HEK293 (cell line): Measurements from ENCODE around the gene MELTF.

Experiments used
- CTCF ChIA-PET: fragments of 350-600 bp; formaldehyde crosslinking; extraction: SDS; loops from one replicate; lab custom pipeline; 2021; ENCODE audit warnings: antibody characterized with exemption; lab: Yijun Ruan, JAX
- POLR2A ChIA-PET: fragments of 300-600 bp; formaldehyde crosslinking; extraction: SDS; loops from one replicate; lab custom pipeline; 2020; ENCODE audit warnings: antibody characterized with exemption, inconsistent platforms; lab: Yijun Ruan, JAX
- H3K27ac ChIP-seq: fragments of 200-500 bp; sonication (Bioruptor generic); 2 replicates; pipeline ENCODE4 v1.5.1; 2014; ENCODE audit warnings: low read depth, low read length, control low read depth, inconsistent platforms; ENCODE audit errors: extremely low read depth
- H3K36me3 ChIP-seq, 2 experiments: fragments of 200-500 bp in 1 of 2; sonication (Bioruptor generic) in 1 of 2; 1 replicate in 1 of 2; 2 replicates in 1 of 2; pipeline ENCODE4 v1.5.1; 2014 to 2017; ENCODE audit warnings: inconsistent platforms in 2 of 2, low read length in 2 of 2; ENCODE audit not compliant: control insufficient read depth in 2 of 2, insufficient read depth in 1 of 2
- H3K4me1 ChIP-seq: fragments of 200-500 bp; sonication (Bioruptor generic); 2 replicates; pipeline ENCODE4 v1.5.1; 2014; ENCODE audit warnings: mild to moderate bottlenecking, low read length, inconsistent platforms; ENCODE audit not compliant: control insufficient read depth, insufficient read depth
- H3K4me3 ChIP-seq: 2 replicates; pipeline ENCODE4 v1.5.1; 2011; ENCODE audit warnings: low read depth, mild to moderate bottlenecking, control low read depth, low read length, moderate library complexity
- H3K9me3 ChIP-seq: fragments of 200-500 bp; sonication (Bioruptor generic); 2 replicates; pipeline ENCODE4 v1.5.1; 2014; ENCODE audit warnings: low read depth, low read length, inconsistent platforms; ENCODE audit not compliant: control insufficient read depth, insufficient read depth
- EGR2 ChIP-seq: fragments of 450-650 bp; formaldehyde crosslinking; IDR thresholded peaks from 2 replicates; pipeline ENCODE4 v1.5.1; 2016; ENCODE audit warnings: low read depth, missing biosample characterization, missing genetic modification characterization
- GLIS1 ChIP-seq: fragments of 450-650 bp; formaldehyde crosslinking; IDR thresholded peaks from 2 replicates; pipeline ENCODE4 v1.5.1; 2016; ENCODE audit warnings: missing biosample characterization, missing genetic modification characterization
- IKZF3 ChIP-seq: fragments of 450-650 bp; IDR thresholded peaks from 2 replicates; pipeline ENCODE4 v1.5.0; 2018; ENCODE audit warnings: missing biosample characterization, mild to moderate bottlenecking, missing genetic modification characterization, moderate library complexity
- KLF7 ChIP-seq: fragments of 450-650 bp; formaldehyde crosslinking; IDR thresholded peaks from 2 replicates; pipeline ENCODE4 v1.5.1; 2016; ENCODE audit warnings: missing biosample characterization, missing genetic modification characterization, borderline replicate concordance
- ZBTB1 ChIP-seq: fragments of 450-650 bp; formaldehyde crosslinking; IDR thresholded peaks from 2 replicates; pipeline ENCODE4 v1.5.1; 2016; ENCODE audit warnings: missing biosample characterization, missing genetic modification characterization
- ZBTB20 ChIP-seq: fragments of 450-650 bp; formaldehyde crosslinking; IDR thresholded peaks from 2 replicates; pipeline ENCODE4 v1.5.1; 2016; ENCODE audit warnings: missing biosample characterization, missing genetic modification characterization
- ZBTB21 ChIP-seq: fragments of 450-650 bp; formaldehyde crosslinking; IDR thresholded peaks from 2 replicates; pipeline ENCODE4 v1.5.1; 2017; ENCODE audit warnings: missing biosample characterization, missing genetic modification characterization
- ZNF112 ChIP-seq: fragments of 450-650 bp; formaldehyde crosslinking; IDR thresholded peaks from 2 replicates; pipeline ENCODE4 v1.5.0; 2017; ENCODE audit warnings: missing biosample characterization, missing genetic modification characterization
- ZNF114 ChIP-seq: fragments of 450-650 bp; formaldehyde crosslinking; IDR thresholded peaks from 2 replicates; pipeline ENCODE4 v1.5.0; 2017; ENCODE audit warnings: missing biosample characterization, missing genetic modification characterization
- ZNF121 ChIP-seq: fragments of 450-650 bp; formaldehyde crosslinking; IDR thresholded peaks from 2 replicates; pipeline ENCODE4 v1.5.1; 2016; ENCODE audit warnings: missing biosample characterization, missing genetic modification characterization
- ZNF223 ChIP-seq: fragments of 450-650 bp; formaldehyde crosslinking; IDR thresholded peaks from 2 replicates; pipeline ENCODE4 v1.5.1; 2016; ENCODE audit warnings: missing biosample characterization, missing genetic modification characterization
- ZNF248 ChIP-seq: fragments of 450-650 bp; formaldehyde crosslinking; IDR thresholded peaks from 2 replicates; pipeline ENCODE4 v1.5.1; 2017; ENCODE audit warnings: missing biosample characterization, missing genetic modification characterization
- ZNF266 ChIP-seq: fragments of 450-650 bp; formaldehyde crosslinking; IDR thresholded peaks from 2 replicates; pipeline ENCODE4 v1.5.1; 2016; ENCODE audit warnings: missing biosample characterization, missing genetic modification characterization, low read depth
- ZNF571 ChIP-seq: fragments of 450-650 bp; formaldehyde crosslinking; IDR thresholded peaks from 2 replicates; pipeline ENCODE4 v1.5.0; 2017; ENCODE audit warnings: missing biosample characterization, missing genetic modification characterization
- ZNF585B ChIP-seq: fragments of 450-650 bp; formaldehyde crosslinking; IDR thresholded peaks from 2 replicates; pipeline ENCODE4 v1.5.1; 2016; ENCODE audit warnings: missing biosample characterization, missing genetic modification characterization
- ZNF658 ChIP-seq: fragments of 450-650 bp; formaldehyde crosslinking; IDR thresholded peaks from 2 replicates; pipeline ENCODE4; 2016; ENCODE audit warnings: missing biosample characterization, missing genetic modification characterization
- TF ChIP-seq, protein P1 (sequence below): fragments of 450-650 bp; formaldehyde crosslinking; IDR thresholded peaks from 2 replicates; pipeline ENCODE4 v1.5.1; 2016; ENCODE audit warnings: missing biosample characterization, missing genetic modification characterization
- TF ChIP-seq, protein P2 (sequence below): fragments of 450-650 bp; formaldehyde crosslinking; conservative IDR thresholded peaks from 2 replicates; pipeline ENCODE4 v1.5.1; 2016; ENCODE audit warnings: low read depth, missing biosample characterization, missing genetic modification characterization
- TF ChIP-seq, protein P3 (sequence below): fragments of 450-650 bp; formaldehyde crosslinking; IDR thresholded peaks from 2 replicates; pipeline ENCODE4 v1.5.1; 2016; ENCODE audit warnings: missing biosample characterization, missing genetic modification characterization, borderline replicate concordance
- TF ChIP-seq, protein P4 (sequence below): fragments of 450-650 bp; formaldehyde crosslinking; IDR thresholded peaks from 2 replicates; pipeline ENCODE4 v1.5.1; 2016; ENCODE audit warnings: missing biosample characterization, missing genetic modification characterization

MELTF gene

DNA sequence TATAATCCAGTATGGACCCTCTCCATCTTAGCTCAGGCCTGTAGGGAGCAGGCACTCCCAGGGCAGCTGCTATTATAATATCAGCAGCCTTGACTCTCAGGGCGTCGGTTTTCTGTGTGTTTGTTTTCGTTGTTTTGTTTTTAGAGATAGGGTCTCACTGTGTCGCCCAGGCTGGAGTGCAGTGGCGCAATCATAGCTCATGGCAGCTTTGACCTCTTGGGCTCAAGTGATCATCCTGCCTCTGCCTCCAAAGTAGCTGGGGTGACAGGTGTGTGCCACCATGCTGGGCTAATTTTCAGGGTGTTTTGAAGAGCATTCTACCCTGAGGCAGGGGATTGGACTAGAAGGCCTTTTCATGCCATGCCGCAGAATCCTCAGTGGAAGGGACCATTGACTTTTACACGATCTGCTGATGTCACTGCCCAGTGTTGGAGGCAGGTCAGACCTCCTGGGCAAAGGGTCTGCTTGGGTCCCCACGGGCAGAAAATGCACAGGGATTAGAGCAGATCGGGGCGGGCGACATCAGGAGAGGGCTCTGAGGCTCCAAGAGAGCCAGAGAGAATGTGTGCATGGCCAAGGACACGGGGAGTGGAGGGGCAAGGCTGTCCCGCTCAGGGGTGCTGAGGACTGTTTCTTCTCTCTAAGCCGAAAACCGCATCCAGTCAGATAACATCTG lies 7.8 kb downstream of the MELTF start:
- Histone ChIP-seq H3K4me3 (no peak overlapping the region), H3K27ac (no peak overlapping the region), H3K9me3 (no peaks in the 10 kb centered on the region), H3K4me1 (no peaks in the 10 kb centered on the region), H3K36me3 (peaks cover 0 to 26% of the 10 kb centered on the region in 2 experiments; a peak in 1 of 3 replicates)
- ChIA-PET CTCF (interaction anchor here (1.1 to 2.0 kb wide), 2 partner anchors 9 to 166 kb away, joined by 4 read pairs; no protein-coding TSS in a partner anchor), POLR2A (no interaction called here)
- TF ChIP-seq ZBTB1 (tag by site-specific recombination), result no peak
- TF ChIP-seq ZNF121 (tag by site-specific recombination), result peak; percentile 61; the same call in 1 of the 2 replicates

DNA sequence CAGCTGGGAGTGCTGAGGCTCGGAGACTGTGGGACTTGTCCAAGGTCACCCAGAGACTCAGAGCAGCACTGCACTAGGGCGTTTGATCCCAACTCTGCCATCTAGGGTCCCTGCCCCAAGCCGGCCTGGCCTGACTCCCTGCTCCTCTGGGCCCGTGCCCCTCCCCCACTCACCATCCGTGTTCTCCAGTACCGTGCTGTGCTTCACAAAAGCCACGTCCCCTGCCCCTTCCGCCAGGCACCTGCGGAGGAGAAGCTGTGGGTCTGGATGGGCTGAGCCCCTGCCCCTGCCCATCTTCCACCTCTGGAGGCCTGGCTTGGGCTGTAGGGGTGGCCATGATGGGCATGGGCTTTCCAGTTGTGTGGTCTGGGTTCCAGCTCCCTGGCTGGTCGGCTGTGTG lies 8.4 kb downstream of the MELTF start:
- no peak overlapping the region for H3K27ac ChIP-seq
- ChIA-PET CTCF (interaction anchor here (1.1 to 2.0 kb wide), 2 partner anchors 10 to 167 kb away, joined by 4 read pairs; no protein-coding TSS in a partner anchor), POLR2A (no interaction called here)
- no peak overlapping the region for H3K4me3 ChIP-seq
- H3K9me3 ChIP-seq, result no peaks in the 10 kb centered on the region
- H3K36me3 ChIP-seq, result peaks cover 0 to 21% of the 10 kb centered on the region in 2 experiments; a peak in 1 of 3 replicates
- TF ChIP-seq ZNF114 (tag by site-specific recombination) (no peak), IKZF3 (no peak), ZNF112 (tag by site-specific recombination) (no peak), GLIS1 (tag by site-specific recombination) (no peak), EGR2 (tag by site-specific recombination) (no peak), ZBTB20 (tag by site-specific recombination) (no peak), KLF7 (no peak), ZNF223 (tag by site-specific recombination) (no peak), ZNF585B (tag by site-specific recombination) (no peak), ZNF658 (no peak), ZNF248 (tag by site-specific recombination) (no peak), ZNF266 (no peak), ZBTB21 (tag by site-specific recombination) (no peak), ZNF571 (tag by site-specific recombination) (no peak)
- TF ChIP-seq, protein P1, sequence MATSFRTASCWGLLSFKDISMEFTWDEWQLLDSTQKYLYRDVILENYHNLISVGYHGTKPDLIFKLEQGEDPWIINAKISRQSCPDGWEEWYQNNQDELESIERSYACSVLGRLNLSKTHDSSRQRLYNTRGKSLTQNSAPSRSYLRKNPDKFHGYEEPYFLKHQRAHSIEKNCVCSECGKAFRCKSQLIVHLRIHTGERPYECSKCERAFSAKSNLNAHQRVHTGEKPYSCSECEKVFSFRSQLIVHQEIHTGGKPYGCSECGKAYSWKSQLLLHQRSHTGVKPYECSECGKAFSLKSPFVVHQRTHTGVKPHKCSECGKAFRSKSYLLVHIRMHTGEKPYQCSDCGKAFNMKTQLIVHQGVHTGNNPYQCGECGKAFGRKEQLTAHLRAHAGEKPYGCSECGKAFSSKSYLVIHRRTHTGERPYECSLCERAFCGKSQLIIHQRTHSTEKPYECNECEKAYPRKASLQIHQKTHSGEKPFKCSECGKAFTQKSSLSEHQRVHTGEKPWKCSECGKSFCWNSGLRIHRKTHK (tag by site-specific recombination), result no peak
- TF ChIP-seq, protein P2, sequence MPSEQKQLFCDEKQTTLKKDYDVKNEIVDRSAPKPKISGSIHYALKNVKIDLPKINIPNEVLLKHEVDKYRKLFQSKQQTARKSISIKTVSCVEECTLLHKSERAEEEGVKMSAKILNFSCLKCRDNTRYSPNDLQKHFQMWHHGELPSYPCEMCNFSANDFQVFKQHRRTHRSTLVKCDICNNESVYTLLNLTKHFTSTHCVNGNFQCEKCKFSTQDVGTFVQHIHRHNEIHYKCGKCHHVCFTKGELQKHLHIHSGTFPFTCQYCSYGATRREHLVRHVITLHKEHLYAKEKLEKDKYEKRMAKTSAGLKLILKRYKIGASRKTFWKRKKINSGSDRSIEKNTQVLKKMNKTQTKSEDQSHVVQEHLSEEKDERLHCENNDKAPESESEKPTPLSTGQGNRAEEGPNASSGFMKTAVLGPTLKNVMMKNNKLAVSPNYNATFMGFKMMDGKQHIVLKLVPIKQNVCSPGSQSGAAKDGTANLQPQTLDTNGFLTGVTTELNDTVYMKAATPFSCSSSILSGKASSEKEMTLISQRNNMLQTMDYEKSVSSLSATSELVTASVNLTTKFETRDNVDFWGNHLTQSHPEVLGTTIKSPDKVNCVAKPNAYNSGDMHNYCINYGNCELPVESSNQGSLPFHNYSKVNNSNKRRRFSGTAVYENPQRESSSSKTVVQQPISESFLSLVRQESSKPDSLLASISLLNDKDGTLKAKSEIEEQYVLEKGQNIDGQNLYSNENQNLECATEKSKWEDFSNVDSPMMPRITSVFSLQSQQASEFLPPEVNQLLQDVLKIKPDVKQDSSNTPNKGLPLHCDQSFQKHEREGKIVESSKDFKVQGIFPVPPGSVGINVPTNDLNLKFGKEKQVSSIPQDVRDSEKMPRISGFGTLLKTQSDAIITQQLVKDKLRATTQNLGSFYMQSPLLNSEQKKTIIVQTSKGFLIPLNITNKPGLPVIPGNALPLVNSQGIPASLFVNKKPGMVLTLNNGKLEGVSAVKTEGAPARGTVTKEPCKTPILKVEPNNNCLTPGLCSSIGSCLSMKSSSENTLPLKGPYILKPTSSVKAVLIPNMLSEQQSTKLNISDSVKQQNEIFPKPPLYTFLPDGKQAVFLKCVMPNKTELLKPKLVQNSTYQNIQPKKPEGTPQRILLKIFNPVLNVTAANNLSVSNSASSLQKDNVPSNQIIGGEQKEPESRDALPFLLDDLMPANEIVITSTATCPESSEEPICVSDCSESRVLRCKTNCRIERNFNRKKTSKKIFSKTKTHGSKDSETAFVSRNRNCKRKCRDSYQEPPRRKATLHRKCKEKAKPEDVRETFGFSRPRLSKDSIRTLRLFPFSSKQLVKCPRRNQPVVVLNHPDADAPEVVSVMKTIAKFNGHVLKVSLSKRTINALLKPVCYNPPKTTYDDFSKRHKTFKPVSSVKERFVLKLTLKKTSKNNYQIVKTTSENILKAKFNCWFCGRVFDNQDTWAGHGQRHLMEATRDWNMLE (tag by site-specific recombination), result no peak
- TF ChIP-seq, protein P3, sequence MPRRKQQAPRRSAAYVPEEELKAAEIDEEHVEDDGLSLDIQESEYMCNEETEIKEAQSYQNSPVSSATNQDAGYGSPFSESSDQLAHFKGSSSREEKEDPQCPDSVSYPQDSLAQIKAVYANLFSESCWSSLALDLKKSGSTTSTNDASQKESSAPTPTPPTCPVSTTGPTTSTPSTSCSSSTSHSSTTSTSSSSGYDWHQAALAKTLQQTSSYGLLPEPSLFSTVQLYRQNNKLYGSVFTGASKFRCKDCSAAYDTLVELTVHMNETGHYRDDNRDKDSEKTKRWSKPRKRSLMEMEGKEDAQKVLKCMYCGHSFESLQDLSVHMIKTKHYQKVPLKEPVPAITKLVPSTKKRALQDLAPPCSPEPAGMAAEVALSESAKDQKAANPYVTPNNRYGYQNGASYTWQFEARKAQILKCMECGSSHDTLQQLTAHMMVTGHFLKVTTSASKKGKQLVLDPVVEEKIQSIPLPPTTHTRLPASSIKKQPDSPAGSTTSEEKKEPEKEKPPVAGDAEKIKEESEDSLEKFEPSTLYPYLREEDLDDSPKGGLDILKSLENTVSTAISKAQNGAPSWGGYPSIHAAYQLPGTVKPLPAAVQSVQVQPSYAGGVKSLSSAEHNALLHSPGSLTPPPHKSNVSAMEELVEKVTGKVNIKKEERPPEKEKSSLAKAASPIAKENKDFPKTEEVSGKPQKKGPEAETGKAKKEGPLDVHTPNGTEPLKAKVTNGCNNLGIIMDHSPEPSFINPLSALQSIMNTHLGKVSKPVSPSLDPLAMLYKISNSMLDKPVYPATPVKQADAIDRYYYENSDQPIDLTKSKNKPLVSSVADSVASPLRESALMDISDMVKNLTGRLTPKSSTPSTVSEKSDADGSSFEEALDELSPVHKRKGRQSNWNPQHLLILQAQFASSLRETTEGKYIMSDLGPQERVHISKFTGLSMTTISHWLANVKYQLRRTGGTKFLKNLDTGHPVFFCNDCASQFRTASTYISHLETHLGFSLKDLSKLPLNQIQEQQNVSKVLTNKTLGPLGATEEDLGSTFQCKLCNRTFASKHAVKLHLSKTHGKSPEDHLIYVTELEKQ, result no peak
- TF ChIP-seq, protein P4, sequence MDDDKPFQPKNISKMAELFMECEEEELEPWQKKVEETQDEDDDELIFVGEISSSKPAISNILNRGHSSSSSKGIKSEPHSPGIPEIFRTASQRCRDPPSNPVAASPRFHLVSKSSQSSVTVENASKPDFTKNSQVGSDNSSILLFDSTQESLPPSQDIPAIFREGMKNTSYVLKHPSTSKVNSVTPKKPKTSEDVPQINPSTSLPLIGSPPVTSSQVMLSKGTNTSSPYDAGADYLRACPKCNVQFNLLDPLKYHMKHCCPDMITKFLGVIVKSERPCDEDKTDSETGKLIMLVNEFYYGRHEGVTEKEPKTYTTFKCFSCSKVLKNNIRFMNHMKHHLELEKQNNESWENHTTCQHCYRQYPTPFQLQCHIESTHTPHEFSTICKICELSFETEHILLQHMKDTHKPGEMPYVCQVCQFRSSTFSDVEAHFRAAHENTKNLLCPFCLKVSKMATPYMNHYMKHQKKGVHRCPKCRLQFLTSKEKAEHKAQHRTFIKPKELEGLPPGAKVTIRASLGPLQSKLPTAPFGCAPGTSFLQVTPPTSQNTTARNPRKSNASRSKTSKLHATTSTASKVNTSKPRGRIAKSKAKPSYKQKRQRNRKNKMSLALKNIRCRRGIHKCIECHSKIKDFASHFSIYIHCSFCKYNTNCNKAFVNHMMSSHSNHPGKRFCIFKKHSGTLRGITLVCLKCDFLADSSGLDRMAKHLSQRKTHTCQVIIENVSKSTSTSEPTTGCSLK (tag by site-specific recombination), result no peak
- H3K4me1 ChIP-seq, result no peaks in the 10 kb centered on the region
